ENCODE measurements around the gene SKI.

GRCh38 chr1:2208309-2209239 is 19.5 kb upstream of the SKI start:
- TF ChIP-seq FOXK2 (IDR thresholded peaks at IDR 0.05) (no peak), ZNF384 (IDR thresholded peaks at IDR 0.05) (no peak), CTBP1 (IDR thresholded peaks at IDR 0.05; ENCODE audit: borderline replicate concordance) (no peak), SUZ12 (IDR thresholded peaks at IDR 0.05) (no peak), SP1 (IDR thresholded peaks at IDR 0.05) (no peak), TARDBP (IDR thresholded peaks at IDR 0.05) (no peak), FOXM1 (IDR thresholded peaks at IDR 0.05; ENCODE audit: borderline replicate concordance) (no peak), FOXA1 (IDR thresholded peaks at IDR 0.05) (no peak)
